OCI-LY3 (cell line): ENCODE measurements around the gene DNHD1.

Experiments used
- H2AFZ ChIP-seq: fragments of 200-600, 300-600 bp; shearing (Covaris generic); 2 replicates; pipeline ENCODE4 v1.6.0; 2014; ENCODE audit warnings: antibody characterized with exemption, low read depth, low read length
- H3K27ac ChIP-seq: fragments of 200-600, 300-600 bp; sonication (generic); 2 replicates; pipeline ENCODE4 v1.5.1; 2014; ENCODE audit warnings: mild to moderate bottlenecking, low read length, moderate library complexity, mixed read lengths
- H3K27me3 ChIP-seq: fragments of 200-600, 300-600 bp; sonication (generic); 2 replicates; pipeline ENCODE4 v1.6.1; 2014; ENCODE audit warnings: low read depth, low read length, mixed read lengths
- H3K36me3 ChIP-seq: fragments of 200-600, 300-600 bp; sonication (generic); replicated peaks from 2 replicates; pipeline ENCODE3; 2014; ENCODE audit warnings: low read depth, low read length, mixed read lengths
- H3K4me1 ChIP-seq: fragments of 300-600, 200-600 bp; sonication (generic); 2 replicates; pipeline ENCODE4 v1.6.1; 2014; ENCODE audit warnings: low read length, mixed read lengths
- H3K4me2 ChIP-seq: fragments of 200-600, 300-600 bp; sonication (generic); 2 replicates; pipeline ENCODE4 v1.6.1; 2014; ENCODE audit warnings: low read length, mixed read lengths
- H3K4me3 ChIP-seq: fragments of 300-600, 200-600 bp; sonication (generic); 2 replicates; pipeline ENCODE4 v1.5.1; 2014; ENCODE audit warnings: antibody characterized with exemption, mild to moderate bottlenecking, low read length, moderate library complexity
- H3K79me2 ChIP-seq: fragments of 300-600, 200-600 bp; shearing (Covaris generic); 2 replicates; pipeline ENCODE4 v1.6.1; 2014; ENCODE audit warnings: mild to moderate bottlenecking, low read length, mixed read lengths
- H3K9ac ChIP-seq: fragments of 300-600, 200-600 bp; shearing (Covaris generic); 2 replicates; pipeline ENCODE4 v1.6.0; 2014; ENCODE audit warnings: mild to moderate bottlenecking, low read length, moderate library complexity
- H3K9me3 ChIP-seq: fragments of 200-600, 300-600 bp; shearing (Covaris generic); 2 replicates; pipeline ENCODE4 v1.6.1; 2014; ENCODE audit warnings: low read length, mixed read lengths; ENCODE audit not compliant: insufficient read depth
- H4K20me1 ChIP-seq: fragments of 200-600, 300-600 bp; sonication (generic); 2 replicates; pipeline ENCODE4 v1.6.1; 2016; ENCODE audit warnings: low read length, mixed read lengths; ENCODE audit not compliant: insufficient read depth
- EZH2phosphoT487 ChIP-seq: fragments of 200-600 bp; shearing (Covaris generic); IDR thresholded peaks from 2 replicates; pipeline ENCODE4 v1.6.1; 2018; ENCODE audit warnings: antibody characterized with exemption, mixed run types, low read depth
- TF ChIP-seq, protein P1 (sequence below): fragments of 200-600, 300-600 bp; sonication (generic); IDR thresholded peaks from 2 replicates; pipeline ENCODE4 v1.5.1; 2014; ENCODE audit warnings: antibody characterized with exemption, low read length, low read depth

Gene DNHD1

GRCh38 chr11:6453152-6453551 lies 43.9 kb upstream of the DNHD1 start:
- no peaks in the 10 kb centered on the region for H3K4me1 ChIP-seq
- no peaks in the 10 kb centered on the region for H3K36me3 ChIP-seq
- no peaks in the 10 kb centered on the region for H3K79me2 ChIP-seq
- H3K27ac ChIP-seq = no peak overlapping the region
- H2AFZ ChIP-seq = no peak overlapping the region
- no peak overlapping the region for H3K9ac ChIP-seq
- no peak overlapping the region for H3K4me2 ChIP-seq
- TF ChIP-seq, protein P1, sequence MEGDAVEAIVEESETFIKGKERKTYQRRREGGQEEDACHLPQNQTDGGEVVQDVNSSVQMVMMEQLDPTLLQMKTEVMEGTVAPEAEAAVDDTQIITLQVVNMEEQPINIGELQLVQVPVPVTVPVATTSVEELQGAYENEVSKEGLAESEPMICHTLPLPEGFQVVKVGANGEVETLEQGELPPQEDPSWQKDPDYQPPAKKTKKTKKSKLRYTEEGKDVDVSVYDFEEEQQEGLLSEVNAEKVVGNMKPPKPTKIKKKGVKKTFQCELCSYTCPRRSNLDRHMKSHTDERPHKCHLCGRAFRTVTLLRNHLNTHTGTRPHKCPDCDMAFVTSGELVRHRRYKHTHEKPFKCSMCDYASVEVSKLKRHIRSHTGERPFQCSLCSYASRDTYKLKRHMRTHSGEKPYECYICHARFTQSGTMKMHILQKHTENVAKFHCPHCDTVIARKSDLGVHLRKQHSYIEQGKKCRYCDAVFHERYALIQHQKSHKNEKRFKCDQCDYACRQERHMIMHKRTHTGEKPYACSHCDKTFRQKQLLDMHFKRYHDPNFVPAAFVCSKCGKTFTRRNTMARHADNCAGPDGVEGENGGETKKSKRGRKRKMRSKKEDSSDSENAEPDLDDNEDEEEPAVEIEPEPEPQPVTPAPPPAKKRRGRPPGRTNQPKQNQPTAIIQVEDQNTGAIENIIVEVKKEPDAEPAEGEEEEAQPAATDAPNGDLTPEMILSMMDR = no peak
- TF ChIP-seq EZH2phosphoT487 = no peak
- no peak overlapping the region for H3K4me3 ChIP-seq
- H3K27me3 ChIP-seq = no peaks in the 10 kb centered on the region
- H4K20me1 ChIP-seq = no peaks in the 10 kb centered on the region
- H3K9me3 ChIP-seq = no peaks in the 10 kb centered on the region

GRCh38 chr11:6455070-6455469 lies 42.0 kb upstream of the DNHD1 start:
- Histone ChIP-seq H3K9ac (no peak overlapping the region), H3K27me3 (no peaks in the 10 kb centered on the region), H3K36me3 (no peaks in the 10 kb centered on the region), H3K4me2 (no peak overlapping the region), H3K27ac (no peak overlapping the region), H2AFZ (no peak overlapping the region), H3K4me1 (no peaks in the 10 kb centered on the region), H3K9me3 (no peaks in the 10 kb centered on the region), H4K20me1 (no peaks in the 10 kb centered on the region), H3K4me3 (no peak overlapping the region), H3K79me2 (no peaks in the 10 kb centered on the region)
- TF ChIP-seq, protein P1 = no peak
- TF ChIP-seq EZH2phosphoT487 = no peak

- no peak overlapping the region for H3K4me2 ChIP-seq
- H3K27me3 ChIP-seq = no peaks in the 10 kb centered on the region
- TF ChIP-seq, protein P1 = no peak
- TF ChIP-seq EZH2phosphoT487 = no peak
- no peaks in the 10 kb centered on the region for H3K79me2 ChIP-seq
- H3K36me3 ChIP-seq = no peaks in the 10 kb centered on the region
- H3K9ac ChIP-seq = no peak overlapping the region
- no peaks in the 10 kb centered on the region for H4K20me1 ChIP-seq
- no peaks in the 10 kb centered on the region for H3K9me3 ChIP-seq
- H3K4me1 ChIP-seq = no peaks in the 10 kb centered on the region
- H2AFZ ChIP-seq = no peak overlapping the region
- H3K27ac ChIP-seq = no peak overlapping the region
- H3K4me3 ChIP-seq = no peak overlapping the region
These were observed 40.6 kb upstream of the DNHD1 start for GRCh38 chr11:6456361-6457073.

- no peak overlapping the region for H3K9ac ChIP-seq
- no peaks in the 10 kb centered on the region for H3K9me3 ChIP-seq
- no peaks in the 10 kb centered on the region for H3K36me3 ChIP-seq
- H3K27me3 ChIP-seq = no peaks in the 10 kb centered on the region
- no peaks in the 10 kb centered on the region for H3K79me2 ChIP-seq
- no peak overlapping the region for H3K4me3 ChIP-seq
- H3K27ac ChIP-seq = no peak overlapping the region
- no peaks in the 10 kb centered on the region for H4K20me1 ChIP-seq
- H2AFZ ChIP-seq = no peak overlapping the region
- no peaks in the 10 kb centered on the region for H3K4me1 ChIP-seq
- no peak for TF ChIP-seq EZH2phosphoT487
- TF ChIP-seq, protein P1 = no peak
- H3K4me2 ChIP-seq = no peak overlapping the region
These were observed 39.3 kb upstream of the DNHD1 start for GRCh38 chr11:6457581-6458320.
